ENCODE results near the gene HRH3.
A peak's percentile ranks its signal among the peaks of the same experiment; 100 is the strongest.

HRH3 gene

GRCh38 chr20:62243906-62244515, 23.9 kb upstream of the HRH3 start:
- DNase-seq = no peak

- no peak for DNase-seq
Observed at GRCh38 chr20:62243106-62243505, 23.0 kb upstream of the HRH3 start.

- no peak for DNase-seq
Observed at GRCh38 chr20:62242176-62242575, 22.1 kb upstream of the HRH3 start.

- DNase-seq = no peak
Observed at GRCh38 chr20:62241506-62241905, 21.4 kb upstream of the HRH3 start.

GRCh38 chr20:62240020-62240685, 20.1 kb upstream of the HRH3 start:
- no peak for DNase-seq

- DNase-seq = no peak
Observed at GRCh38 chr20:62239278-62239879, 19.3 kb upstream of the HRH3 start.

- DNase-seq = peak; percentile 8 to 18
Observed at GRCh38 chr20:62238569-62239277, 18.6 kb upstream of the HRH3 start.

- peak; percentile 96 for DNase-seq
Observed at GRCh38 chr20:62237801-62238568, 17.9 kb upstream of the HRH3 start, which contains the start of gene OSBPL2. TSS of gene OSBPL2 (plus strand) at chr20:62238521. CDS start at chr20:62256185, 17,664 bp downstream.

- no peak for DNase-seq
Observed at GRCh38 chr20:62237514-62237800, 17.4 kb upstream of the HRH3 start.

- no peak for DNase-seq
Observed at GRCh38 chr20:62236766-62237513, 16.9 kb upstream of the HRH3 start.

GRCh38 chr20:62236200-62236599, 16.1 kb upstream of the HRH3 start:
- no peak for DNase-seq

- DNase-seq = no peak
Observed at GRCh38 chr20:62235777-62236157, 15.7 kb upstream of the HRH3 start.

GRCh38 chr20:62235001-62235776, 15.1 kb upstream of the HRH3 start:
- no peak for DNase-seq

GRCh38 chr20:62234339-62234738, 14.3 kb upstream of the HRH3 start:
- DNase-seq = no peak

GRCh38 chr20:62233684-62234083, 13.6 kb upstream of the HRH3 start:
- DNase-seq = peak; percentile 4 to 6

- DNase-seq = no peak
Observed at GRCh38 chr20:62232770-62233645, 12.9 kb upstream of the HRH3 start.

GRCh38 chr20:62232194-62232593, 12.1 kb upstream of the HRH3 start:
- no peak for DNase-seq

GRCh38 chr20:62231292-62231691, 11.2 kb upstream of the HRH3 start:
- DNase-seq = no peak

GRCh38 chr20:62230696-62231095, 10.6 kb upstream of the HRH3 start:
- no peak for DNase-seq

GRCh38 chr20:62230276-62230675, 10.2 kb upstream of the HRH3 start:
- DNase-seq = no peak

GRCh38 chr20:62229667-62230066, 9.6 kb upstream of the HRH3 start:
- no peak for DNase-seq
